ENCODE data around the gene PIP4P1.
A peak's percentile ranks its signal among the peaks of the same experiment; 100 is the strongest.
"Not testable (repeated sequence)": the region's sequence is repeated elsewhere in the genome, so short reads cannot be mapped to it uniquely, and the experiment has no call there.

The PIP4P1 gene
- total RNA-seq = 53.9 to 78.7 (median 61.3) reads per million in 4 donors

DNA sequence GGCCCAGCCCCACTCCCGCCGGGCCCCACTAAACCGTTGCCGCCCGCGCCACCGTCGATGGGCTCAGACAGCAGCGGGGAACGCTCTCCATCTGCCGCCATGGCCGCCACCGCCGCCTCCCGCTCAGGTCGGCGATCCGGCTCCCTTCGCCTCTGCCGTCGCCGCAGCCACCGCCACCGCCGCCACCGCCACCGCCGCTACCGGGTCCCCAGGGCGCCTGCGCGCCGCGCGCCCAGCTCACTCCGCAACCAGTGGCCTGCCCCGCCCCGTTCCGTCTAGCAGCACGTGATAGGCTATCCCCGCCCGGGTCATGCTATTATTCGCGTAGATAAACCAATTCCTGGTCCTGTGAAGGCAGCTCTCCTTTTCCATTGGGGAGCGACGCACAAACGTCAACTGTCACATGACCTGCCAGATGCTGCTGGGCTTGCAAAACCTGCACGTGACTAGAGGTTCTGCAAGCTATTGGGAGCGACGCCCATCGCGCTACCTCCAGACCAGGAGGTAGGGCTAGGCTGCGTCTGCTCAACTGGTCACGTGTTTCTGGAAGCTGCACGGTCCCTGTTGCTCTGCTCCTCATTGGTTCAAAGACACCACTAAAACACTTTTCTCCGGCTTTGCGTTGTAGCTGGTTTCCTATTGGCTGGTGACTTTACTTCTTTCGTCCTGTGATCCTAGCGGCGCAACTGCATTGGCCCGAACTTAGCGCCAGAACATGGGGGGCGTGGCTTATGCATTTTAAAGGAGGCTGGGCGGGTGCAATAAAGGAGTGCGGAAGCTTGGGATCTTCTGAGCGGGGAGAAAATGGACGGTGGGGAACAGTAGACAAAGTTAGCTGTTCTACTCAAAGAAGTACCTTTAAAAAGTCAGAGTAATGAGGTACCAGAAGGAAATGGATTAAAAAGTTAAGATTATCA is at the start of gene PIP4P1:
Gene PIP4P1, minus strand, starts transcription at position 210 of the 917 bp plus-strand sequence. Its CDS starts 109 bp downstream, at position 101.
- DNase-seq = peak; percentile 98 to 100 (median 99)

- DNase-seq = no peak
Measured at GRCh38 chr14:20508367-20508766, 47.1 kb upstream of the PIP4P1 start.

DNA sequence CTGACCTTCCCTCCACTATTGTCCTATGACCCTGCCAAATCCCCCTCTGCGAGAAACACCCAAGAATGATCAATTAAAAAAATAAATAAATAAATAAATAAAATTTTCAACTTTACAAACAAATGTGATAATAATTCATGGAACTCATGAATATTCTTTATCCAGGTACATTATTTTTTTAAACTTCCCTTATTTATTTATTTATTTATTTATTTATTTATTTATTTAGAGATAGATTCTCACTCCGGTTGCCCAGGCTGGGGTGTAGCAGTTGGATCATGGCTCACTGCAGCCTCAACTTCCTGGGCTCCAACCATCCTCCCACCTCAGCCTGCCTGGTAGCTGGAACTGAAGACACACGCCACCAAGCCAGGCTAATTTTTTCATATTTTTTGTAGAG is 46.3 kb upstream of the PIP4P1 start:
- DNase-seq = not testable (repeated sequence)

DNA sequence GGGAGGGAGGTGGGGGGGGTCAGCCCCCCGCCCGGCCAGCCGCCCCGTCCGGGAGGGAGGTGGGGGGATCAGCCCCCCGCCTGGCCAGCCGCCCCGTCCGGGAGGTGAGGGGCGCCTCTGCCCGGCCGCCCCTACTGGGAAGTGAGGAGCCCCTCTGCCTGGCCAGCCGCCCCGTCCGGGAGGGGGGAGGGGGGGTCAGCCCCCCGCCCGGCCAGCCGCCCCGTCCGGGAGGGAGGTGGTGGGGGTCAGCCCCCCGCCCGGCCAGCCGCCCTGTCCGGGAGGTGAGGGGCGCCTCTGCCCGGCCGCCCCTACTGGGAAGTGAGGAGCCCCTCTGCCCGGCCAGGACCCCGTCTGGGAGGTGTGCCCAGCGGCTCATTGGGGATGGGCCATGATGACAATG is 45.5 kb upstream of the PIP4P1 start:
- DNase-seq = not testable (repeated sequence)

DNA sequence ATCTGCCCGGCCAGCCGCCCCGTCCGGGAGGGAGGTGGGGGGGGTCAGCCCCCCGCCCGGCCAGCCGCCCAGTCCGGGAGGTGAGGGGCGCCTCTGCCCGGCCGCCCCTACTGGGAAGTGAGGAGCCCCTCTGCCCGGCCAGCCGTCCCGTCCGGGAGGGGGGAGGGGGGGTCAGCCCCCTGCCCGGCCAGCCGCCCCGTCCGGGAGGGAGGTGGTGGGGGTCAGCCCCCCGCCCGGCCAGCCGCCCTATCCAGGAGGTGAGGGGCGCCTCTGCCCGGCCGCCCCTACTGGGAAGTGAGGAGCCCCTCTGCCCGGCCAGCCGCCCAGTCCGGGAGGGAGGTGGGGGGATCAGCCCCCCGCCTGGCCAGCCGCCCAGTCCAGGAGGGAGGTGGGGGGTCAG is 45.0 kb upstream of the PIP4P1 start:
- not testable (repeated sequence) for DNase-seq

DNA sequence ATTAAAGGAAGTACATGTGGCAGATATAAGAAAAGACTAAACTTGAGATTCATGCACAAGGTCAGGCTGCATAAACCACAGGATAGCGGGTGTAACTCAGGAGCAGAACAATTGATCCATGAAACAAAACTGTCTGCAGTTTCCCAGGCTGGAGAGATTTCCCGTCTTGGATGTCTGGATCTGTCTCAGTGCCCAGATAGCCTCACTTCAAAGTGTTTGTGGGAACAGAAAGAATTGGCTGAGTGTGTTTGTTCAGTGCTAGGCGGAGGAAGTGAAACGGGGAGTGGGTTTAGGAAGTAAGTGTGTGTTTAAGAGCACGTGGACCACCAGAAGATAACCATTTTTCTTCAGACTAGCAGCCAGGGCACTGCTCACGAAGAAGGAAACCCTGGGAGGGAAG is 42.7 kb upstream of the PIP4P1 start:
- DNase-seq = no peak

DNA sequence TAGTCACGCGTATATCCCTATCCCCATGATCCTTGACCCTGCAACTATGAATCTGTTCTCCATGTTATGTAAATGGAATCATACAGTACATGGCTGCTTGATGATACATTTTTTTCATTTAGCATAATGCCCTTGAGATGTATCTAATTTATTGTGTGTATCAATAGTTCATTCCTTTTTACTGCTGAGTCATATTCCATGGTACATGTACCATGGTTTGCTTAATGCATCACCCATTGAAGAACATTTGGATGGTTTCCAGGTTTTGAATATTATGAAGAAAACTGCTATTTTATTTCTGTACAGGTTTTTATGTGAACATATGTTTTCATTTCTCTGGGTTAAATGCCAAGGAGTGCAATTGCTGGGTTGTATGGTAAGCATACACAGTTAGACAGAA is 40.1 kb upstream of the PIP4P1 start:
- DNase-seq = no peak

DNA sequence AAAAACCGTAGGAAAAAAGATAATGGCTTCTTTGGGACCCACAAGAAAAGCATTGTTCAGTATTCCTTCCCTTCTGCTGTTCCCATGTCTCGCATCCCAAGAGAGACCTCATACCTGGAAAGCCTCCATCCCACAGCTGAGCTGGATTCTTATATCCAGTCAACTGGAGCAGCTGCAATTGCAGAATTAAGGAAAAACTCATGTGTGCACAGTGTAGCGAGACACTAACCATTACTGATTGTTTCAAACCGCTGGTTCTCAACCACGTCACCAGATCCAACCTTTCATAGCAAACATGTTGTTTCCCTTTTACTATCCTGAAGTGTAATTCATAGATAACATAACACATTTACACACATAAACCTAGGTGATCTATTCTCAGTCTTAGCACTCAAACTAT is 38.6 kb upstream of the PIP4P1 start:
- DNase-seq = no peak

DNA sequence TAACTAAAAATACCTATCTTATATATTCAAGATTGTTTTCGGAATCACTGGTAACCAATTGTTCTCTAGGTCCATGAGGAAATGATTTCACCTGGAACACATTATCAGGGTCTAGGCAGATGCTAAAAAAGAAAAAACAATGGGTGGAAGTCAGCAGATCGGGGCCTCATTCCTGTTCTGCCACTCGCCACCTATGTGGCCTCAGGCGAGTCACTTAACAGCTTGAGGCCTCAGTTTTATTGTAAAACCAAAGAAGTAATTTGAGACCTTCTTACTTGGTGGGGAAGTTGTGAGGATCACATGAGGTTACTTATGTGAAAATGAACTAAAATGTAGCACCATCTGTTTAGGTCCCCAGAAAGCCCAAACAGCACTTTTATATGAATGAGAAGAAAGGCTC is 37.9 kb upstream of the PIP4P1 start:
- no peak for DNase-seq

- no peak for DNase-seq
Measured at GRCh38 chr14:20498622-20499021, 37.4 kb upstream of the PIP4P1 start.

GRCh38 chr14:20494935-20495766 is 33.9 kb upstream of the PIP4P1 start:
- DNase-seq = no peak

GRCh38 chr14:20493634-20494033 is 32.4 kb upstream of the PIP4P1 start:
- DNase-seq = no peak

- no peak for DNase-seq
Measured at GRCh38 chr14:20492486-20492885, 31.3 kb upstream of the PIP4P1 start.

- DNase-seq = no peak
Measured at GRCh38 chr14:20490563-20490962, 29.3 kb upstream of the PIP4P1 start.

DNA sequence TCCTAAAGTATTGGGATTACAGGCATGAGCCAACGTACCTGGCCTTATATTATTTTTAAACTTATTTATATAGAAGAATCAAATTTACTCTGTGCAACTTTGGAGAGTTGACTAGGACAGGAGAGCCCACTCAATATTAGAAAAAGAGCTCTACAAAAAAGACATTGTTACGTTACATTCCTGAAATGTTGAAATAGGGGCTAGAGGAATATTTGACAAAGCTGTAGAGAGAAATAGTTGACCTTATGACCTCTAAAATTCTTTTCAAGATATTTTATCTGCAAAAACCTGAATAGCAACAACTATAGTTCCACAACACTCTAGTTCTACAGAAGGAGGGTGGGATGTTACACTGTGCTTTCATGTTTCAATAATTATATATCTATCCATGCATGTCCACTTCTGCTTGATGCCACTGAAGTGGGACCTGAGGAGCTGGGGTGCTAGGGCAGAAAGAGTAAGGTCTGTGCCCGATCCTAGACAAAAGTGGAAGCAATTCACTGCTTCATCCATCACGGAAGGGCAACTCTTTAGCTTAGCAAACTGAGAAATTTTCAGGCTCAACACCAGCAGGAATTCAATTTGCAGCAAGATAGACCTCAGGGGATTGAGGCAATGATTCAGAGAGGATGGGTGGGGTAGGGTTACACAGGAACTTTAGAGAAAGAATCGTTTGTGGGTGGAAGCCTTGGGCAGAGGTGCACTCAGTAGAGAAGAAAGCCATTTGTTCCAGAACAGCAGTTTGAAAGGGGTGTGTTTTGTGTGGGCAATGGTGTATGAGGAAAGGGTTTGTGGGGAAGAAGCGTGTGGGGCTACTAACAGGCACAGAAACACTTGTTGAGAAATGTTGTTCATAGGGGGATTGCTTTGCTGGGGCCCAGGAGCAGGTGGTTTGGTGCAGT is 28.1 kb upstream of the PIP4P1 start:
- DNase-seq = peak in 1 of 5 donors; percentile 56

- DNase-seq = no peak
Measured at GRCh38 chr14:20487396-20487725, 26.1 kb upstream of the PIP4P1 start.

DNA sequence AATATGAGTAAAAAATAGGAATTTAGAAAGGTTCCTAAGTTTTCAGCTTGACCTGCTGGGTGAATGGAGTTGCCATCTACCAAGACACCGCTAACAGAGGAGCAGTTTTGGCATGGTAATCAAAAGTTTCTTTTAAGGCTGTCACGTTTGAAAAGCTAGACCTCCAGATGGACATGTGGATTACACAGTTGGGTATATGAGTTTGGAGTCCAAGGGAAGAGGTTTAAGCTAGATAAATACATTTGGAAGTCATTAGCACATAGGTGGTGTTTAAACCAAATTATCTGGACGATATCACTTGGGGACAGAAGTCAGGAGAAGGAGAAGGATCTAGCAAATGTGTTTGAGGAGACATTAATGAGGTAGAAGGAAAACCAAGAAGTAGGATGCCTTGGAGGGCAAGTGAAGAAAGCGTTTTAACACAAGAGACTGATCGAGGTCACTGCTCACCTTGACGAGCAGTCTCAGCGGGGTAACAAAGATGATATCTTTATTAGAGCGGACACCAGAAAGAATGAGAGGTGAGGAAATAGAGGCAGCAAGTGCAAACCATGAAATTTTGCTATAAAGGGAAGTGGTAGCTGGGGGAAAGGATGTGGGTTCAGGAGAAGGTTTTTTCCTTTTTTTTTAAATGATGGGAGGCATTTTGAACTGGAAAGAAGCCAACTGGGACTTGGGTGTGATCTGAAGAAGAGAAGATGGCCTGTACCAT is 25.6 kb upstream of the PIP4P1 start:
- no peak for DNase-seq

- no peak for DNase-seq
Measured at GRCh38 chr14:20485900-20486299, 24.7 kb upstream of the PIP4P1 start.

GRCh38 chr14:20482382-20482781 is 21.1 kb upstream of the PIP4P1 start:
- DNase-seq = no peak

GRCh38 chr14:20478894-20479293 is 17.7 kb upstream of the PIP4P1 start:
- DNase-seq = no peak

DNA sequence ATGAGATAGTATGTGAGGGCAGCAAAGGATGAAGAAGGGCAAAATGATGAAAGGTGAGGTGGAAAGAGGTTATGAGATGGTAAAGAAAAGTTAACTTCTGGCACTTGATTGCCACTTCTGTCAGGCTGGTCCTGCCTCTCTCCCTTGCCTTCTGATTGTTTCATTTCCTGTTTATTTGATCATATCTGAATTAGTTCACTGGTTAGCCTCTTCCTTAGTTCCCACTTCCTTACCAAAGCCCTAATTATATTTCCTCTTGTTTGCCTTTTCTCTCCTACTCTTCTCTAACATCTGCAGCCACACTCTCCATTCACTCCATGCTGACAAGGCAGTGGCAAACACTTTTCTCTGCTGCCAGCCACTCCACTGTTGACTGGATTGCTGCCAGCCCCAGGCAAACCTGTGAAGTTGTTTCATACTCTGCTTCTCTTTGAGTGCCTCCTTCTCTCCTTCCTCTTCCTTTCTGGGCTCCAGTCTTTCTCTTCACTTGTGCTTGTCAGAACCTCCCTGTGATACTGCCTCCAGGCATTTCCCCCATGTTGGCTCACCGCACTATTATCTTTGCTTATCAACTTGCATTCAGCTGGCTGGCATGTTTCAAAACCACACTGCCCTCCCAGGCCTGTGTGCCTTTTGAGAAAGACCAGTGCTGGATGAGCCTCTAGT is 16.1 kb upstream of the PIP4P1 start:
- peak in 3 of 5 donors; percentile 10 to 63 (median 22) for DNase-seq
